Chondrocyte (in vitro differentiated cells): ENCODE results near the gene CHAT. TPM values are rescaled to one million over a fixed set of nuclear protein-coding genes. Genes with fewer than 3 reads are reported as not detected.

ENCODE experiments used
- DNase-seq: peaks from one replicate; pipeline ENCODE4 v3.0.0; 2021; ENCODE audit warnings: mixed read lengths, low spot score
- H3K27ac Mint-ChIP-seq: one replicate; pipeline ENCODE4 v1.8.0; 2021; ENCODE audit warnings: mild to moderate bottlenecking, moderate library complexity, mixed read lengths; ENCODE audit not compliant: unreplicated experiment
- H3K27me3 Mint-ChIP-seq: 2 replicates; pipeline ENCODE4 v1.8.0; 2021; ENCODE audit warnings: low read depth, mixed read lengths
- H3K36me3 Mint-ChIP-seq: 2 replicates; pipeline ENCODE4 v1.8.0; 2021; ENCODE audit warnings: low read depth, mixed read lengths
- H3K4me1 Mint-ChIP-seq: 2 replicates; pipeline ENCODE4 v1.8.0; 2021; ENCODE audit warnings: low read depth, mild to moderate bottlenecking, mixed read lengths
- H3K4me3 Mint-ChIP-seq: one replicate; pipeline ENCODE4 v1.8.0; 2021; ENCODE audit warnings: mild to moderate bottlenecking, moderate library complexity, mixed read lengths; ENCODE audit not compliant: unreplicated experiment
- H3K9me3 Mint-ChIP-seq: 2 replicates; pipeline ENCODE4 v1.8.0; 2021; ENCODE audit warnings: low read depth, mixed read lengths
- total RNA-seq: library from RNA; stranded (reverse); gene quantifications from 3 replicates; pipeline ENCODE4 v1.2.1, GENCODE V29; 2021
- TF ChIP-seq, protein P1 (sequence below): fragments of 200-600 bp; sonication (generic); IDR thresholded peaks from 2 replicates; pipeline ENCODE4 v1.5.0; 2021; ENCODE audit warnings: antibody characterized with exemption, mild to moderate bottlenecking, moderate library complexity

CHAT gene
- total RNA-seq, 1 donor from 2014 or later = not detected

DNA sequence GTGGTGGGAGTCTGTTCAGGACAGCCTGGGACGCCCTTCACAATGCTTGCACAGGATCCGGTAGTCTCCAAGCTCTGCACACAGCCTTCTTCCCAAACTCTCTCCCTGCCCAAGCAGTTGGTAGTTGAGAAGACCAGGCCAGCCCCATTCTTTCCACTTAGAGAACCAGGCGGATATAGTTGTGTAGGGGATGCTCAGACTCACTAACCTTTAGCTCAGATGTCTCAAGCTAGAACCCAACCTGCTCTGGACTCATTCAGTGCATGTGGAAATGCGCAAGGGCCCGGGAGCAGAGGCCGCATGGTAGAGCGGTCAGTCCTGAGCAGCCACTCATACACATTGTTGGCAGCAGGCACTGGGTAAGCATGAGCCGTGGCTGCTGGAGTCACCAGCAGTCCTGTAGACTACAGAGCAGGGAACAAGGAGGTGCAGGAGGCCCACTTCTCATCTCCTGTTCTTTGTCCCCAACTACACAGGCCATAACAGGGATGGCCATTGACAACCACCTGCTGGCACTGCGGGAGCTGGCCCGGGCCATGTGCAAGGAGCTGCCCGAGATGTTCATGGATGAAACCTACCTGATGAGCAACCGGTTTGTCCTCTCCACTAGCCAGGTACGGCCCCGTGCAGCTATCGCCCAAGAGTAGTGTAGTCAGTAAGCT, 48.5 kb downstream of the CHAT start:
- H3K4me3 Mint-ChIP-seq = no peak overlapping the region
- peaks cover 3% of the 10 kb centered on the region for H3K36me3 Mint-ChIP-seq
- H3K9me3 Mint-ChIP-seq = peaks cover 12% of the 10 kb centered on the region
- H3K4me1 Mint-ChIP-seq = no peaks in the 10 kb centered on the region
- H3K27me3 Mint-ChIP-seq = peaks cover 6% of the 10 kb centered on the region
- no peak overlapping the region for H3K27ac Mint-ChIP-seq
- TF ChIP-seq, protein P1, sequence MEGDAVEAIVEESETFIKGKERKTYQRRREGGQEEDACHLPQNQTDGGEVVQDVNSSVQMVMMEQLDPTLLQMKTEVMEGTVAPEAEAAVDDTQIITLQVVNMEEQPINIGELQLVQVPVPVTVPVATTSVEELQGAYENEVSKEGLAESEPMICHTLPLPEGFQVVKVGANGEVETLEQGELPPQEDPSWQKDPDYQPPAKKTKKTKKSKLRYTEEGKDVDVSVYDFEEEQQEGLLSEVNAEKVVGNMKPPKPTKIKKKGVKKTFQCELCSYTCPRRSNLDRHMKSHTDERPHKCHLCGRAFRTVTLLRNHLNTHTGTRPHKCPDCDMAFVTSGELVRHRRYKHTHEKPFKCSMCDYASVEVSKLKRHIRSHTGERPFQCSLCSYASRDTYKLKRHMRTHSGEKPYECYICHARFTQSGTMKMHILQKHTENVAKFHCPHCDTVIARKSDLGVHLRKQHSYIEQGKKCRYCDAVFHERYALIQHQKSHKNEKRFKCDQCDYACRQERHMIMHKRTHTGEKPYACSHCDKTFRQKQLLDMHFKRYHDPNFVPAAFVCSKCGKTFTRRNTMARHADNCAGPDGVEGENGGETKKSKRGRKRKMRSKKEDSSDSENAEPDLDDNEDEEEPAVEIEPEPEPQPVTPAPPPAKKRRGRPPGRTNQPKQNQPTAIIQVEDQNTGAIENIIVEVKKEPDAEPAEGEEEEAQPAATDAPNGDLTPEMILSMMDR = no peak
- DNase-seq = no peak

DNA sequence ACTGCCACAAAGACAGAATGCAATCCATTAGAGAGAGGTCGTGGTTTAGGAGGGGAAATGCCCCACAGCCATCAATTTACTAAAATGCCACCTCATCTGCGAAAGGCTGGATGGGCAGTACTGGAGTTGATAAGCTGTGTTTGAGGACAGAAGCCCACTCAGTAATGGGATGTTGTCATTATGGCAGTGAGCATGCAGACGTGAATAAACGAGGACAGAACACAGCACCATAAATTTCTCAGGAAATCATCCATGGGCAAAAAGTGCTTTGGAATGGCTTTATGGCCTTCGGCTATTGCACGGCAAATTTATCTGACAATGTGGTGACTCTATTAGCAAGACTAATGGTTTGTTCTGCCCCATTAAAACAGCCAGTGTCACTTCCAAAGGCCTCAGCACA, 49.8 kb downstream of the CHAT start:
- Mint-ChIP-seq H3K4me3 (no peak overlapping the region), H3K27ac (no peak overlapping the region), H3K4me1 (no peaks in the 10 kb centered on the region), H3K9me3 (peaks cover 11% of the 10 kb centered on the region), H3K36me3 (peaks cover 3% of the 10 kb centered on the region), H3K27me3 (peaks cover 14% of the 10 kb centered on the region)
- TF ChIP-seq, protein P1 = no peak
- no peak for DNase-seq

DNA sequence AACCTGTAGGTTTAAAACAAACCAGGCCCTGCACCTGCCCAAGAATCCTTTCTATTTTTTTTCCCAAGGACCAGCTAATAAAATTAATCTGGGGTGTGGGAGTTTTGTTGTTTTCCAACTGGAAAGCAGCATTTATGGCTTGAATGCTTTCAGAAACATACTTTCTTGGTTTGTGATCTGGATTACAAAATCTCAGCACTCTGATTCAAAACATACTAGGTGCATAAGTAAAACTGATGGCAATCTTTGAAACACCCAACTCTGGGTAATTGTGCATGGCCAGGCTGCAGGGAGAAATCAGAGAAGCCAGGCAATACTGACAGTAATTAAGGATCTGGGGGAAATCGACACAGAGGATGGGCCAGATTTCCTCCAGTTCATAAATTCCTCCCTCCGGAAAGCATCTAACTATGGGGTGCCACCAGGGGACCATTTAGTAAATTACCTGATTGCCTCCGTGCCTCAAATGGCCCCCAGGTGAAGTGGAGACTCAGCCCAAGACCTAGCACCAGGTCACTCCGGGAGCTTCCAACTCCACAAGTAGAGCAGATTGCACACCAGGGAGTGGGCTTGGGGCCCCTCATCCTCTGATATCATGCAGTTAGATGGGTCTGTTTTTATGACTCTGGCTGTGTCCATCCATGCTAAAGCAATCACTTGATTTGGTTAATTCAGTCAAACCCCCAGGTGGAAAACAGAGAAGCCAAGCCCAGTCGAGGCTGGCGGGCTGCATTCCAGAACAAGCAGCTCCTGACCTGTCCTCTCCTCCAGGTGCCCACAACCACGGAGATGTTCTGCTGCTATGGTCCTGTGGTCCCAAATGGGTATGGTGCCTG, 50.4 kb downstream of the CHAT start:
- H3K36me3 Mint-ChIP-seq = no peaks in the 10 kb centered on the region
- peaks cover 5% of the 10 kb centered on the region for H3K9me3 Mint-ChIP-seq
- H3K27ac Mint-ChIP-seq = no peak overlapping the region
- TF ChIP-seq, protein P1 = no peak
- H3K27me3 Mint-ChIP-seq = peaks cover 17% of the 10 kb centered on the region
- H3K4me1 Mint-ChIP-seq = no peaks in the 10 kb centered on the region
- no peak overlapping the region for H3K4me3 Mint-ChIP-seq
- DNase-seq = no peak

DNA sequence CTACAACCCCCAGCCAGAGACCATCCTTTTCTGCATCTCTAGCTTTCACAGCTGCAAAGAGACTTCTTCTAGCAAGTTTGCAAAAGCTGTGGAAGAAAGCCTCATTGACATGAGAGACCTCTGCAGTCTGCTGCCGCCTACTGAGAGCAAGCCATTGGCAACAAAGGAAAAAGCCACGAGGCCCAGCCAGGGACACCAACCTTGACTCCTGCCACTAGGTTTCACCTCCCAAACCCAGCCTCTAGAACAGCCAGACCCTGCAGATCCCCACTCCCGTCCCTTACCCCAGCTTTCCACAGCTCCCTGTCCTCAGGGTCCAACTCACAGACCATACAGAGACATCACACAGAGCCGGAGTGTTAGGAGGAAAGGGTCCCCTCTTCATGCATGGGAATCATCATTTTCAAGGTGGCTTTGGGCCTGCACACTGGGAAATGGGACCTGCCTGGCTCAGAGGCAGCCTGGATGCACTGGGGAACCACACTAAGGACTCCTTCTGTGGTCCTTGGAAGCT, 51.1 kb downstream of the CHAT start:
- H3K36me3 Mint-ChIP-seq = no peaks in the 10 kb centered on the region
- H3K4me1 Mint-ChIP-seq = no peaks in the 10 kb centered on the region
- H3K27me3 Mint-ChIP-seq = peaks cover 21% of the 10 kb centered on the region
- H3K9me3 Mint-ChIP-seq = peaks cover 1% of the 10 kb centered on the region
- H3K27ac Mint-ChIP-seq = no peak overlapping the region
- TF ChIP-seq, protein P1 = no peak
- no peak overlapping the region for H3K4me3 Mint-ChIP-seq
- no peak for DNase-seq

DNA sequence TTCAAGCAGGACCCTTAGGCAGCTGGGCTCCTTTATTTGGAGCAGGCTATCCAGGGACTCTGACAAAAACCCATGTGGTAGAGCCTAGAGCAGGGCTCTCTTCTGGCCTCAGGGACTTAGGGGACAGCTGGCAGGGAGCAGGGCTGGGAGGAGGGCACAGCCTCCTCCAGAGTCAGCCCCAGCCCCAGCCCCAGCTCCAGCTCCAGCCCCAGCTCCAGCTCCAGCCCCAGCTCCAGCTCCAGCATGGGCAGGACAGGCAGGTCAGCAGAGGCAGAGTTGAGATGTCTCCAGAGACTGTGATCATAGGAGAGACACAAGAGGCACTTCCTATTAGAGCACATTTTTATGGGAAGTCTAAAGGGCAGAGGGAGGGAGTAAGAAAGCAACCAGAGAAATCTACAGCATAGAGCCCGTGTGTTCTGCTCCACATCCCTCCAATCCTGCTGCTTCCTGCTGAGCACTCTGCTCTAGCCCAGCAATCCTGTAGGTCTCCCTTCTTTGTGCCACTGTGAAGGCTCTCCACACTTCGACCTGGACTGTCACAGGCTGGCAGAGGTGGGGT, 52.3 kb downstream of the CHAT start:
- no peak for DNase-seq
- H3K27me3 Mint-ChIP-seq = peaks cover 25% of the 10 kb centered on the region
- no peak overlapping the region for H3K27ac Mint-ChIP-seq
- no peaks in the 10 kb centered on the region for H3K4me1 Mint-ChIP-seq
- no peak overlapping the region for H3K4me3 Mint-ChIP-seq
- H3K36me3 Mint-ChIP-seq = no peaks in the 10 kb centered on the region
- H3K9me3 Mint-ChIP-seq = peaks cover 6% of the 10 kb centered on the region
- TF ChIP-seq, protein P1 = no peak
